HG02623 (cell line): Measurements from ENCODE around the gene FOSL1.
A peak's percentile ranks its signal among the peaks of the same experiment; 100 is the strongest.

Source experiments
- ATAC-seq: cut with Tn5 transposase; IDR thresholded peaks from one replicate; pipeline ENCODE4 v1.9.1; 2021; ENCODE audit warnings: moderate library complexity; ENCODE audit not compliant: unreplicated experiment

Gene FOSL1

DNA sequence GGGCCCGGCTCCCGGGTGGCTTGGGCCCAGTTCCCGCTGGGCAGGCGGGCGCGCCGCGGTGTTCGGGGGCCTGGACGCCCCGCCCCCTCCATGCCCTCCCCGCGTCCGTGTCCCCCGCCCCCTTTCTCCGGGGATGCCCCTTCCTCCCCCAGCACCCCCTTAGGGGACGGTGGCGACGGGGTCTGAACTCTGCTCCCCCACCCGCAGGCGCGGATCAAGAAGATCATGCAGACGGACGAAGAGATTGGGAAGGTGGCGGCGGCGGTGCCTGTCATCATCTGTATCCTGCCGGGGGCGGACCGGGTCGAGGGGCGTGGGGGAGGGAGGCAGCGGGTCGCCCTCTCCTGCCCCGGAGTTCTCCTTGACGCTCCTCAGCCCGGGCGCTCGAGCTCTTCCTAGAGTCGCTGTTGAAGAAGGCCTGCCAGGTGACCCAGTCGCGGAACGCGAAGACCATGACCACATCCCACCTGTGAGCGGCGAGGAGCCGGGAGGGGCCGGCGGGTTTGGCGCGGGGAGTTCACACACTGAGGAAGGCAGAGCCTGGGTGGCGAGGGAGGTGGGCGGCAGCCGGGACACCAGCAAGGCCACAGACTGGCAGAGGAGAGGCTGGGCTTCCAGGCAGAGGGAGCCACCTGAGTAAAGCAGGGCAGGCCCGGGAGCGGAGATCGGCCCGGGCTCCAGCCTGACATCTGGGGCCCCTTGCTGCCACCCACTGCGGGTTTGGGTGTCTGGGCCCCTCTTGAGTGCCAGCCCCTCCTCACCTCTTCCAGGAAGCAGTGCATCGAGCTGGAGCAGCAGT, 19.6 kb upstream of the FOSL1 start:
- peak; percentile 30 for ATAC-seq

DNA sequence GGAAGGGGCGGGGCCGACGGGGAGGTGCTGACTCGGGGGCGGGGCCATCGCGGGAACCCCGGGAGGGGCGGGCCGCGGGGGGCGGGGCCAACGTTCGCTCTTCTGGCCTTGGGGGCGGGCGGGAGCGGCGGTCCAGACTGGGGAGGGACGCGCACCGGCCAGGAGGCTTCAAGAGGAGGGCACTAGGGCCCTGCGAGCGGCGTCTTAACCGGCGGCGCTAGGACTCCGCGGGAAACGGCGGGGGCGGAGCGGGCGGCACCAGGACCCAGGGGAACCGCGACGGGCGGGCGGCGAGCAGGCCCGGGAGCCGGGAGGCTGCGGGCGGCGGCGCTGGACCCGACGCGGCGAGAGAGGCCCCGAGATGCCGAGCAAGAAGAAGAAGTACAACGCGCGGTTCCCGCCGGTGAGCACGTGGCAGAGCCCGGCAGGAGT, 19.0 kb upstream of the FOSL1 start, which contains the start of gene DRAP1:
DRAP1 (plus strand) TSS at position 286 of the 432 bp plus-strand sequence; CDS start at position 362, 76 bp downstream.
- peak; percentile 79 for ATAC-seq

DNA sequence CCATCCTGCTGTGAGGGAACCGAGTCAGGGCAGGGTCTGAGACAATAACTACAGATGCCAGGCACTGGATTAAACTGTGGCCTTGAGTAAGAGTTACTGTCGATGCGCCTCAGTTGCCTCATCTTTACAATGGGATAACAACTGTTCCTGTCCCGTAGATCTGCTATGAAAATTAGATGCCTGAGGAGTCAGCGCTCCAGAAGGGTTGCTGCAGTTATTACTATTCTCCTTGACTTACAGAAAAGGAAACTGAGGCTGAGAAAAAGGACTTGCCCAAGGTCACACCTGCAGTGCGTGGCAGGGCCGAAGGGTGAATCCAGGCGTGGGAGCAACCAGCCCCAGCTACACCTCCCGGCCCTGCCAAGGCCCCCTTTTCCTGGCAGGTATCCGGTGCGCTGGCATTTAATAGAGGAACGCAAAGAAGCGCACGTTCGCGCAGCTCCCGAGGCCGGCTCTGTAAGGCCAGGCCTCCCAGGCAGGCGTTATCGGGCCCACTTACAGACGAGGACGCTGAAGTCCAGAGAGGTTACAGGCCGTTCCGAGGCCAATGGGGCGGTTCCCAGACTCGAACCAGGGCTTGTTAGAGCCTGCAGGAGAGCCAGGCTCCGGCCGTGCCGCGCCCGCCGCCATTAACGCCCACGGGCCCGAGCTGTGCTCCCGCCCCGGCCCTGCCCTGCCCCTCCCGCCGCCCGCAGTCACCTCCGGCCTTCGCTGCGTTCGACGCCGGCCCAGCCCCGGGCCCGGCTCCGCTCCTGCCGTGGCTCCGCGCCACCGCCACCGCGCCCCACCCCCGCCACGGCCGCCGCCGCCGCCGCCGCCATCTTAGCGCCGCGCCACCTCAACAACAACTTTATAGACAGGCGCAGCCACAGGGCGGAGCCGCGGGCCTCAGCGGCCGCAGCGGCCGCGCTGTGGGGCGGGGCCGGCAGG, 18.3 kb upstream of the FOSL1 start, which contains the start of gene C11orf68:
C11orf68 (minus strand) TSS at position 852 of the 930 bp plus-strand sequence; CDS start at position 821, 31 bp downstream.
- peak; percentile 48 for ATAC-seq

DNA sequence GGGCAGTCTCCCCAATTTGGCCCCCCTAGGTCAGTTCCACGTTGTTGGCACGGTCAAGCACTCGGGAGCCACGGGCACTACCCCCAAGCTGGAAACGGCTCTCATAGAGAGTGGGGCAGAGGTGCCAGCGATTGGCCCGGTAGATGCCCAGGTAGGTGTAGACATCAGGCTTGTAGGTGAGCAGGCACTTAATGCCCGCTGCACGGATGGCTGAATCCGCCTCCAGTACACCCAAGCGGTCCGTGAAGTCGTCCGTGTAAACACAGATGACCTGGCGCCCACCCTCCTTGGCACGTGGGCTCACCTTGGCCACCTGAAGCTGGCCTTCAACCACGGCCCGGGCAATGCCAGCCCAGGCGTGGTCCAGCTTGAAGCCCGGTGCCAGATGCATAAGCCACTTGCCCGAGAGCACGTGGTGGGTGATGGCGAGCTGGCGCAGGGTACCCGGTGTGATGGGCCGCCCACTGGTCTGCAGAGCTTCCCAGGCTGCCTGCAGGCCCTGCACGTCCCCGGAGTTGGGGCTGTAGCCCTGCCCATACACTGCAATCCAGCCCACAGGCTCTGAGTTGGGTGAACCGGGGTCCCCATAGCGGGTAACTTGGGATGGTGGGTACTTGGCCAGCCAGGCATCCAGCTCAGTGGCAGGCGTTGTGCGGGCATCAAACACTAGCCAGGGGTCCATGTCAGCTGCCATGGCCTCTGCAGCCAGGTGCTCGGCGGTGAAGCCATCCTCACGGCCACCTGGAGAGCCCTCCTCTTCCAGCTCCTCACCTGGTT, 17.4 kb upstream of the FOSL1 start:
- ATAC-seq: no peak

DNA sequence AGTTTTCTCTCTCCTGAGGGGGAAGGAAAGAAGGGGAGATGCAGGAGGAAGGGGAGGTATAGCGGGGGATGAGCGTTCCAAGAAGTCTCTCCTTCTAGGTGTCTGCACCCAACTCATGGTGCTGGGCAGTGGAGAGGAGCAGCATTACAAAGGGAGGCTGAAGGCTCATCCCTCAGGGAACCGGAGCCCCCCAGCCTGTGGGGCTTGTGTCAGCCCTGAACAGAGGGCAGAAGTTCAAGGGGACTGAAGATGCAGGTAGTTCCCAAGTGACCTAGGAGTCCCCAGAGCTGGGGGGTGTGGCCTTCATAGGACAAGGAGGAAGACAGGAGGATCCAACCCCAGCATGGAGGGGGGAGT, 16.9 kb upstream of the FOSL1 start:
- no peak for ATAC-seq

DNA sequence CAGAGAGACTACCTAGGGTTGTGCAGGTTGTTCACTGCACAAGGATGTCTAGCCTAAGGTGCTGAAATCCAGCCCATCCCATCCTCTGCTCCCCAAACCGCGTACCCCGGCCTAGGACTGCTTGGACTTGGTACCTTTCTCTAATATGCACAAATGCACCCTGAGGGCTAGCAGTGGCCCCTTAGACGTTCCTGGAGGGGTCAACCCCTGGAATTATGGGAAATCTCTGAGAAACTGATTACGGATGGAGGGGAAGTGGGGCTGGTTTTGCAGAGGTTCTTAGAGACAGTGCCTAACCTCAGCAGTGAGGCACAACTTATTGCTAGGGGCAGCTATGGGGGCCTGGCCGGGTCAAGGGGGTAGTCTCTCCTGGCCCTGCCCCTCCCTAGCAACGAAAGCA, 16.2 kb upstream of the FOSL1 start:
- ATAC-seq: no peak

DNA sequence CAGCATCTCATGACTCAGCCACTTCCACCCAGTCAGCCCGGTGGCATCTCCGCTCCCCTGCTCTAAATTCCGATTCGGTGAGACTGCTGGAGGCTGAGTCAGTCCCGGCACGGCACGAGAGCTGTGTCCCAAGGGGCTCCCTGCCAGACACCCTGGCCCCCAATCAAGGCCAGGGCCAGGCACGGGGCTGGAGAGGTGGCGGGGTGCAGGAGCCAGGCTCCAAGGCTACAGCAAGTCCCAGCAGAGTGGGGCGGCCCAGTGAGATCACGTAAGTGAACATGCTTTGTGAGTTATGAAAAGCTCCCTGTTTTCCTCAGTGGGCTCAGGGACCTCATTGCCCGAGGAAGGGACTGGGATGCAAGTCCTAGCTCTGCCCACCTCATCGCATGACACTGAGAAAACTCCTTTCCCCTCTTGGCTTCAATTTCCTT, 15.6 kb upstream of the FOSL1 start:
- ATAC-seq: no peak

DNA sequence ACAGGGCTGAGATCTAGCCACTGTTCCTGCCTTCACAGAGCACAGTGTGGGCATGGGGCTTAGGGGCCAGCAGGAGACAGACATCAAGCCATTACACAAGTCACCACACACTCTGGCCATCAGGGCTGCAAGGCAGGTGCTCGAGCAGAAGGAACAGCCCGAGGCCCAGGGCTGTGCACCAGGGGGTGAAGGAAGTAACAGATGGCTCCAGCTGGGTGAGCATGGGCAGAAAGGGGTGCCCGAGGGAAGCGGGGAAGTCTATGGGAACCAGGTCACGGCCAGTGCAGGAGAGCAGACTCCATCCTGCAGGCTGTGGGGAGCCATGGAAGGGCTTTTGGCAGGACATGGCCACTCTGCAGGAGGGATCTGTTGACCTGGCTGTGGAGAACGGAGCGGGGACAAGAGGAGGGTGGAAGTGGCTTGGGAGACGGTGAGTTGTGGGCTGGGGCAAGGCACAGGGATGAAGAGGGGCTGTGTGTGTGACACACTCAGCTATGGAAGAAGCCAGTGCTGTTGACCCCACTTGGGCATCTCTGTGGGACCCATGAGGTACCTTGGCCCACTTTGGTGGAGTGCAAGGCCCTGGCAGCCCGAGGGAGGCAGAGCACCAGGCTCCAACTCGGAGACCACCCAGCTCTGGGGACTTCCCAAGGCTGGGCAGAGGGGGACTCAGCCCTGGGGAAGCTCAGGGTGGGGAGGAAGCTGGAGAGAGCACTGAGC, 15.1 kb upstream of the FOSL1 start:
- ATAC-seq: no peak

DNA sequence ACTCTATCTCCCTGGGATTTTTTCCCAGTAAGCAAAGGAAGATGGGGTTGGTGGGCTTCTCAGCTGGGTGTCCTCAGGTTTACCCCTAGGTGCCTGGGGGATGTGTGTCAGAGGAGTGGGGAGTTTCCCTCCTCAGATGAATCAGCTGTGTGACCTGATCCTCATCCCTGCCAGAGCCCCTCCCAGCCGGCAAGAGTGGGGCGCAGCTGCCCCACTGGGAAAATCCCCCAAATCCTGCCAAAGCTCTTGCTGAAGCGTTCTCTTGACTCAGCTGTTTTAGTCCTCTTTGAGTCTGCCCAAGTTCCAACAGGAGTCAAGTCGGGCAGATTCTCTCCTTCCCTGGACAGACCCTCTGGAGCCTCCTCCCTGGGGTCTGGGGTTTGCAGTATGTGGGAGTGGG, 12.7 kb upstream of the FOSL1 start:
- no peak for ATAC-seq

DNA sequence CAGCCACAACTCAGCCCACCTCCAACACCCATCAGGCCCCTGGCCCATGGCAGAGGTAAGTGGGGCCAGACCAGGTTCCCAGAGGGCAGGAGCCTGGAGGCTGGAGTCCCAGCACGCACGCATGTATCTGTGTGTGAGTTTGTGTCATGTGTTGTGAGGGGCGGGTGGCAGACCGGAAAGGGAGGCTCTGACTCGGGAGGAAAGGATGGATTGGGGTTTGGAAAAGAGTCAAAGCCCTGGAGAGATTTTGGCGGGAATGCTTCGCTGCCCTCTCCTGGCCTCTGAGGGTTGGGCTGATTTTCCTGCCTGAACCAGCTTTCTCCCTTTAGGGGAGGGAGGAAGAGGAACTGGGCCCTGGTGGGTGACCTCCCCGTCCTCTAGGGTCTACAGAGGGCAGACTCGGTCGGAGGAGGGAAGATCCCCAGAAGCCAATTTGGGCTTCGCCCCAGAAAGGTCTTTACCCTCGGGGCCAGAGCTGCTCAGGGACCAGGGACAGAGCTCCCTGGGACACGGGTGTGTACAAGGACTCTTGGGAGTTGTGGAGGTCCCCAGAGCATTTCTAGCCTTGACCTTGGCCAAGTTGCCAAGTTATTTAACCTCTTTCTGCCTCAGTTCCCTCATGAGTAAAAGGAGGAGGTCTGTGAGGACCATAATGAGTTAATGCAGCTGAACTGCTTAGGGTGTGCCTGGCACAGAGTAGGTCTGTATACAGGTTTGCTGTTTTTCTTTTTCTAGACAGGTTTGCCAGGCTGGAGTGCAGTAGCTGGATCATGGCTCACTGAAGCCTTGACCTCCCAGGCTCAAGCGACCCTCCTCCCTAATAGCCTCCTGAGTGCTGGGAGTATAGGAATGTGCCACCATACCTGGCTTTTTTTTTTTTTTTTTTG, 11.7 kb upstream of the FOSL1 start:
- no peak for ATAC-seq

DNA sequence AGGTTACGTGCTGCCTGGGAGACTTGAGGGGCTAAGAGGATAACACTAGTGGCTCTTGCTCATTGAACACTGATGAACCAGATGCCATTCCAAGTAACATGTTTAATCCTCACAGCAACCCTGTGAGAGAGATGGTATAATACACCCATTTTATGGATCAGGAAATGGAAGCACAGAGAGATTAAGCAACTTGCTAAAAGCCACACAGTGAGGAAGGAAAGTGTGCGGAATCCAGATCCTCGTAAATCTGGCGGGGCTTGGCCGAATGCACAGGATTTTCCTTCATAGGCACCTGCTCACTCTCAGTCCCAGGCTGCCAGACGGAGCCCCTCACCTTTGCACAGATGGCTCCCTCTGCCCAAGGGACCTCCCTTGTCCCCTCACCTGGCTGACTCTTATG, 7.7 kb upstream of the FOSL1 start:
- ATAC-seq: no peak

DNA sequence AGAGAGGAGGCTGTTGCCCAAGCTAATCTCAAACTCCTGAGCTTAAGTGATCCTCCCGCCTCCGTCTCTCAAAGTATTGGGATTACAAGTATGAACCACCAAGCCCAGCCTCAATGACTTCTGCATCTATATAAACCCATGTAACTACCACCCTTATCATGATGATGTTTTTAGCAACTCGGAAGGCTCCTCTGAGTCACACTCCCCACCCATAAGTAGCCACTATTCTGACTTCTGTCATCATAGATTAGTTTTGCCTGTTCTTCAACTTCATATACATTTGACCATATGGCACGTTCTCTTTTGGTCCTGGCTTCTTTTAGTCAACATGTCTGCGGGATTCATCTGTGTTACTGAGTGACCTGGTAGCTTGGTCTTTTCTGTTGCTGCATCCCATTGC, 6.4 kb upstream of the FOSL1 start:
- ATAC-seq: no peak

DNA sequence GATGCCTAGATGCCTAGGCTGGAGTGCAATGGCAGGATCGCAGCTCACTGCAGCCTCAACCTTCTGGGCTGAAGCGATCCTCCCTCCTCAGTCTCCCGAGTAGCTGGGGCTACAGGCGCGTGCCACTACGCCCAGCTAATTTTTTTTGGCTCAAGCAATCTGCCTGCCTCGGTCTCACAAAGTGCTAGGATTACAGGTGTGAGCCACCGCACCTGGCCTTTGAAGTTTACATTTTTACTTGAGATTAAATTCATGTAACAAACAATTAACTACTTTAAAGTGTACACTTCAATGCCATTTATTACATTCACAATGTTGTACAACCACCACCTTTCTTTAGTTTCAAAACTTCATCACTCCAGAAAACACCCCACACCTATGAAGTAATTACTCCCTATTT, 3.5 kb upstream of the FOSL1 start:
- no peak for ATAC-seq

DNA sequence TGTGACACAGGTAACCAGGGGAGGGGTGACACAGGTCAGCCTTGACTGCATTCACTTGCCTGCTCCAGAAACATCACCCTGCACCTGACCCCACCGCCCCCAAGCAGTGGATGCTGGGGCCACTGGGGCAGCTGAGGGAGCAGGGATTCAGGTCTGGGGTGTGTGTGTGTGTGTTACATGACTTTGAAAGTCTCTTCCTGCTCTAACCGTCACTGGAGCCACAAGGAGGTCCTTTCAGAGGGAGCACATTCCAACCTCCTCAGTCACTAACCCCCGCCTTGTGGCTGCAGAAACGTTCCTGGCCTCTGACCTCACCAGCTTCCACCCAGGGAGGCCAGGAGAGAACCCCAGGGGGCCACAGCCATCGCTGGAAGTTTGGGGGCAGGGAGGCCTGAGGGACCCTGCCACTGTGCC, 2.9 kb upstream of the FOSL1 start:
- no peak for ATAC-seq

DNA sequence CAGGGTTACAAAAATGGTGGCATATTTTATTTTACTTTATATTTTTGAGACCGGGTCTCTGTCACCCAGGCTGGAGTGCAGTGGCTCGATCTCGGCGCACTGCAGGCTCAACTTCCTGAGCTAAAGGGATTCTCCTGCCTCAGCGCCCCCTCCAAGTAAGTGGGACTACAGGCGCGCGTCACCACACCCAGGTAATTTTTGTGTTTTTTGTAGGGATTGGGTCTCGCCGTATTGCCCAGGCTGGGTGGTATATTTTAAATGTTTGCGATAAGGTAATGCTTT, 652 bp upstream of the FOSL1 start:
- no peak for ATAC-seq

DNA sequence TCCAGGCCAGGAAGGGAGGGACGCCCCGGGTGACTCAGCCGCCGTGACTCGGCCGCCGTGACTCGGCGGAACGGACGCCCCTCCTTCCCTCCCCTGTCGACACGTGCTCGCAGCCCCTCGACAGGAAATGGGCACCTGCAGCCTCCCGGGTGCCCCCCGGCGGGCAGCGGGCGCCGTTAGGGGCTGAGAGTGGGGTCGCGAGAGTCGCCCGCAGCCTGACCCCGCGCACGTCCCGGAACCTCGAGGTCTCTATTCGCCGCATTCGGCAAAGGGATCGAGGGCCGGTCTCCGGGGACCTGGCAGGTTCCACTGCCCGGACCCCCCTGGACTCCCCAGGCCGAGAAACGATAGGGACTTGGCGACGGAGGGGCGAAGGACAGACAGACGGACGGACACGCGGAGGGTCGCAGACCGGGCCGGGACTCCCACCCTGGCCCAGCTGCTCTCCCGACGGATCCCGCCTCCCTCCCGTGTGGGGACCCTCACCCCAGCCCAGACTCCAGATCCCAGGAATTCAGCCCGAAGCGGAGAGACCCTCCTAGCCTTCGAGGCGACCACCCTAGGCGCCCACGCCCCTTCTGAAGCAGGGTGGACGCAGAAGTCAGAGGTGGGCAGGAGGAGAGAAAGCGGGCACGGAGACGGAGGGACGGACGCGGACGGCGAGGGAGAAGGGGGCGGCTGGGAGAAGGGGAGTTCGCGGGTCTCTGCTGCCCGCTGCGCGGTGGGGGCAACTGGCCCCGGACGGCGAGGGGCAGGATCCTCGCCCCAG, 648 bp downstream of the FOSL1 start:
- no peak for ATAC-seq

DNA sequence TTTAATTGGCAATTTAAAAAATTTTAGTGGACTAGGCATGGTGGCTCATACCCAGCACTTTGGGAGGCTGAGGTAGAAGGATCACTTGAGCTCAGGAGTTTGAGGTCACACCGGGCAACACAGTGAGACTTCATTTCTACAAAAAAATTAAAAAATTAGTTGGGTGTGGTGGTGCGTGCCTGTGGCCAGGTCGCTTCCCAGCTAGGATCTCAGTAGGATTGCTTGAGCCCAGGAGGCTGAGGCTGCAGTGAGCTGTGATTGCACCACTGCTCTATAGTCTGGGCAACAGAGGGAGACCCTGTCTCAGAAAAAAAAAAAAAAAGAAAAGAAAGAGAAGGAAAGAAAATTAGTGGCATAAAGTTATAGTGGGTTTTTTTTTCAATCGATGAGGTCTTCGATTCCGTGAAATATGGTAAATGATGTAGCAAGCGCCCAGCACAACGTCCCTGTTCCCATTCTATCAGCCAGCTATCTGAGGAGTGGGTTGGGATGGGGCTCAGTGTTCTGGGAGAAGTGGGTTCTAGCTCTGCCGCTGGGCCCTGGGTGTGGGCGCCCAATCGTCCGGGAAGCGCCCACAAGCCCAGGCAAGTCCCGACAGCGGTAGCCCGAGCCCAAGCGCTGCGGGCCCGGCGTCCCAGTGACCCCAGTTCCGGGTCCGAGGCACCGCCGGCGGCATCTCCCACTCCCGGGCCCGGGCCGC, 1.4 kb downstream of the FOSL1 start:
- ATAC-seq: no peak

DNA sequence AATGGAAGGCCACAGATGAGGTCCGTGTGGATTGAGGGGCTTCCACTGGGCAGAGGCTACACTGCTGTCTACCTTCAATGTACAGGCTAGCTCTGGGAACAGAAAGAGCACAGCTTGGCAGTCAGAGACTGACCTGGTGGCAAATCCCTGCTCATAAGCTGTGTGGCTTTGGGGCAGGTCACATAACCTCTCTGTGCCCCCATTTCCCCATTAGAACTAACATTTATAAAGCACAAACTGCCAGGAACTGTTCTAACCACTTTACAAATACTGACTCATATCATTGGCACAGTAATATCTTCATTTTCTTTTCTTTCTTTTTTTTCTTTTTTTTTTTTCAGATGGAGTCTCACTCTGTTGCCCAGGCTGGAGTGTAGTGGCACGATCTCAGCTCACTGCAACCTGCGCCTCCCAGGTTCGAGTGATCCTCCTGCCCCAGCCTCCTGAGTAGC, 3.1 kb downstream of the FOSL1 start:
- no peak for ATAC-seq
